GM12891 (cell line): ENCODE measurements around the gene HS6ST3.

Source experiments
- PAX5 ChIP-seq: IDR thresholded peaks from 2 replicates; pipeline ENCODE4 v1.6.1; 2011; ENCODE audit warnings: low read length, moderate library complexity, mild to moderate bottlenecking; ENCODE audit not compliant: insufficient read depth, severe bottlenecking
- POLR2A ChIP-seq: IDR thresholded peaks from 2 replicates; pipeline ENCODE4 v1.6.1; 2011; ENCODE audit warnings: low read depth, low read length, control low read depth
- POLR2AphosphoS5 ChIP-seq: IDR thresholded peaks from 2 replicates; pipeline ENCODE4 v1.6.1; 2011; ENCODE audit warnings: low read depth, low read length, control low read depth
- POU2F2 ChIP-seq: IDR thresholded peaks from 2 replicates; pipeline ENCODE4 v1.6.1; 2011; ENCODE audit warnings: low read depth, mild to moderate bottlenecking, control low read depth, low read length, moderate library complexity
- SPI1 ChIP-seq: IDR thresholded peaks from 2 replicates; pipeline ENCODE4 v1.6.1; 2011; ENCODE audit warnings: low read depth, low read length, control low read depth
- TAF1 ChIP-seq: IDR thresholded peaks from 2 replicates; pipeline ENCODE4 v1.6.1; 2011; ENCODE audit warnings: low read depth, low read length, control low read depth

DNA sequence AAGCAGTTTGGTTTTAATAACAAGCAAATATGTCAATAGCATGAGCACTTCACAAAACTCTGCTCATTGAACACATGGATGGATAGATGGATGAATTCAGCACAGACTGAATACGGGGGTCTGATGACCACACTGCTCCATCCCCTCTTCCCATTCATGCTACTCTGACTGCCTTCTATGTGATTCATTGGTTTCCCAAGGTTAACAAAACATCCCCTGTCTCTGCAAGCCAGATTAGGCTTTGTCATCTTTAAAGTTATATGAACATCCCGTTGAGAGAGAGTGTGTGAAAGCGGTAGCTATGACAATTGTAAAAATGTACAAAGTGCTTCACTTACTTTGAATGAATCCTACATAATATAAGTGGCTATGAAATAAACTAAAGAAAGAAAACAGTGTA, 651.9 kb downstream of the HS6ST3 start:
- no peak for TF ChIP-seq SPI1
- TF ChIP-seq TAF1, result no peak
- TF ChIP-seq POLR2A, result no peak
- no peak for TF ChIP-seq POLR2AphosphoS5
- no peak for TF ChIP-seq PAX5
- TF ChIP-seq POU2F2, result no peak
